Trophoblast cell (in vitro differentiated cells and primary cell): ENCODE measurements around the gene KCNIP4.

ENCODE experiments used
- DNase-seq, 2 donors: peaks; one replicate each; pipeline ENCODE4 v3.0.0-alpha.2; 2016
- H2AFZ ChIP-seq: 2 replicates; pipeline ENCODE4 v1.6.1; 2013; ENCODE audit warnings: low read length, moderate library complexity, mild to moderate bottlenecking; ENCODE audit not compliant: insufficient read depth, poor library complexity
- H2AK5ac ChIP-seq: 2 replicates; pipeline ENCODE4 v1.6.1; 2013; ENCODE audit warnings: mild to moderate bottlenecking, low read length
- H2BK120ac ChIP-seq: 2 replicates; pipeline ENCODE4 v1.6.1; 2013; ENCODE audit warnings: low read length, mild to moderate bottlenecking, moderate library complexity; ENCODE audit not compliant: insufficient read depth, poor library complexity
- H2BK12ac ChIP-seq: 2 replicates; pipeline ENCODE4 v1.6.1; 2013; ENCODE audit warnings: mild to moderate bottlenecking, low read length, moderate library complexity
- H2BK5ac ChIP-seq: 2 replicates; pipeline ENCODE4 v1.6.1; 2013; ENCODE audit warnings: low read length, low read depth, moderate library complexity, mild to moderate bottlenecking; ENCODE audit not compliant: poor library complexity
- H3K14ac ChIP-seq: 2 replicates; pipeline ENCODE4 v1.6.1; 2013; ENCODE audit warnings: mild to moderate bottlenecking, low read length
- H3K18ac ChIP-seq: 2 replicates; pipeline ENCODE4 v1.6.1; 2013; ENCODE audit warnings: mild to moderate bottlenecking, low read length
- H3K23ac ChIP-seq: 2 replicates; pipeline ENCODE4 v1.6.1; 2013; ENCODE audit warnings: low read length
- H3K27ac ChIP-seq: 2 replicates; pipeline ENCODE4 v1.5.1; 2013; ENCODE audit warnings: low read depth, mild to moderate bottlenecking, inconsistent platforms, low read length, moderate library complexity
- H3K27me3 ChIP-seq: 2 replicates; pipeline ENCODE4 v1.6.1; 2013; ENCODE audit warnings: inconsistent platforms, mild to moderate bottlenecking, low read length, moderate library complexity; ENCODE audit not compliant: insufficient read depth
- H3K36me3 ChIP-seq, 2 experiments: 1 replicate in 1 of 2; 2 replicates in 1 of 2; pipeline ENCODE4 v1.6.1; 2013; ENCODE audit warnings: low read length in 2 of 2, mild to moderate bottlenecking in 2 of 2, moderate library complexity in 1 of 2; ENCODE audit not compliant: insufficient read depth in 2 of 2, control insufficient read depth in 1 of 2
- H3K4ac ChIP-seq: 2 replicates; pipeline ENCODE4 v1.6.1; 2013; ENCODE audit warnings: low read depth, mild to moderate bottlenecking, low read length, moderate library complexity
- H3K4me1 ChIP-seq, 2 experiments: 1 replicate in 1 of 2; 2 replicates in 1 of 2; pipeline ENCODE4 v1.6.1; 2013; ENCODE audit warnings: low read length in 2 of 2, mild to moderate bottlenecking in 2 of 2, moderate library complexity in 1 of 2; ENCODE audit not compliant: insufficient read depth in 2 of 2, control insufficient read depth in 1 of 2
- H3K4me2 ChIP-seq: 2 replicates; pipeline ENCODE4 v1.6.1; 2013; ENCODE audit warnings: inconsistent platforms, mild to moderate bottlenecking, low read length, moderate library complexity
- H3K4me3 ChIP-seq: 2 replicates; pipeline ENCODE4 v1.5.1; 2013; ENCODE audit warnings: mild to moderate bottlenecking, low read depth, low read length, inconsistent platforms
- H3K79me1 ChIP-seq: one replicate; pipeline ENCODE4 v1.6.1; 2013; ENCODE audit warnings: low read length
- H3K79me2 ChIP-seq: 2 replicates; pipeline ENCODE4 v1.6.1; 2013; ENCODE audit warnings: low read length, mild to moderate bottlenecking; ENCODE audit not compliant: control insufficient read depth, insufficient read depth, poor library complexity
- H3K9ac ChIP-seq: 2 replicates; pipeline ENCODE4 v1.6.1; 2013; ENCODE audit warnings: mild to moderate bottlenecking, low read length
- H3K9me3 ChIP-seq: 2 replicates; pipeline ENCODE4 v1.6.1; 2013; ENCODE audit warnings: low read depth, mild to moderate bottlenecking, control low read depth, inconsistent platforms, low read length; ENCODE audit not compliant: insufficient read depth
- H4K12ac ChIP-seq: 2 replicates; pipeline ENCODE4 v1.6.1; 2013; ENCODE audit warnings: low read depth, mild to moderate bottlenecking, low read length, moderate library complexity
- H4K8ac ChIP-seq: 2 replicates; pipeline ENCODE4 v1.6.1; 2013; ENCODE audit warnings: low read depth, mild to moderate bottlenecking, low read length, moderate library complexity
- H4K91ac ChIP-seq: one replicate; pipeline ENCODE4 v1.6.1; 2013; ENCODE audit warnings: low read depth, mild to moderate bottlenecking, low read length, moderate library complexity
- whole genome bisulfite sequencing: extraction: QIAGEN DNeasy Blood & Tissue Kit; methylation state at CpG from one replicate; pipeline ENCODE4 v1.1.7; 2013; ENCODE audit warnings: missing lambda C conversion rate; ENCODE audit not compliant: insufficient read length, insufficient coverage; ENCODE audit errors: extremely low coverage; 5-methylcytosine and 5-hydroxymethylcytosine counted together

KCNIP4 gene

DNA sequence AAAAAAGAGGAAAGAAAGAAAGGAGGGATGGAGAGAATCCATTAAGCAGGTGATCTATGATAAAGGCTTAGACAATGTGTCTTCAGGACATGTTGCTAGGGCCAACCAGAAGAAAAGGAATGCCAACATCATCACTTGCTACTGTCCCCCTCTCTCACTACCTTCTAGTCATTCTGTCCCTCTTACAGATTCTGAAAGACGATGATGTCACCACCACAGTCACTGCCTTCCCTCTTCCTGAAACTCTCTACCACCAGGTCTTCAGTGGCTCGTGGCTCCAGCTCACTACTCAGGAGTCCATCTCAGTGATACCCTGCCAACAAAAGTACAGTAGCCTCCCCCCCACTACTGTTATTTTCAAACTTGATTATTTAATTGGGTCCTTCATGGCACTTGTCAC lies 64.0 kb downstream of the KCNIP4 start:
- Histone ChIP-seq H2AFZ (no peak overlapping the region), H3K4ac (no peak overlapping the region), H4K8ac (no peak overlapping the region), H3K4me1 (no peaks in the 10 kb centered on the region), H3K9ac (no peak overlapping the region), H2BK120ac (no peak overlapping the region), H3K27me3 (no peaks in the 10 kb centered on the region), H3K18ac (no peak overlapping the region), H2AK5ac (no peak overlapping the region), H2BK5ac (no peak overlapping the region), H4K91ac (no peak overlapping the region), H3K4me2 (no peak overlapping the region), H3K23ac (no peak overlapping the region), H3K14ac (no peak overlapping the region), H3K9me3 (no peaks in the 10 kb centered on the region), H3K79me2 (no peaks in the 10 kb centered on the region), H3K27ac (no peak overlapping the region), H3K36me3 (no peaks in the 10 kb centered on the region), H4K12ac (no peak overlapping the region), H3K79me1 (no peaks in the 10 kb centered on the region), H3K4me3 (no peak overlapping the region), H2BK12ac (no peak overlapping the region)
- no peak for DNase-seq
- WGBS, result no CpG with 5 or more reads among the region's 2 CpGs

DNA sequence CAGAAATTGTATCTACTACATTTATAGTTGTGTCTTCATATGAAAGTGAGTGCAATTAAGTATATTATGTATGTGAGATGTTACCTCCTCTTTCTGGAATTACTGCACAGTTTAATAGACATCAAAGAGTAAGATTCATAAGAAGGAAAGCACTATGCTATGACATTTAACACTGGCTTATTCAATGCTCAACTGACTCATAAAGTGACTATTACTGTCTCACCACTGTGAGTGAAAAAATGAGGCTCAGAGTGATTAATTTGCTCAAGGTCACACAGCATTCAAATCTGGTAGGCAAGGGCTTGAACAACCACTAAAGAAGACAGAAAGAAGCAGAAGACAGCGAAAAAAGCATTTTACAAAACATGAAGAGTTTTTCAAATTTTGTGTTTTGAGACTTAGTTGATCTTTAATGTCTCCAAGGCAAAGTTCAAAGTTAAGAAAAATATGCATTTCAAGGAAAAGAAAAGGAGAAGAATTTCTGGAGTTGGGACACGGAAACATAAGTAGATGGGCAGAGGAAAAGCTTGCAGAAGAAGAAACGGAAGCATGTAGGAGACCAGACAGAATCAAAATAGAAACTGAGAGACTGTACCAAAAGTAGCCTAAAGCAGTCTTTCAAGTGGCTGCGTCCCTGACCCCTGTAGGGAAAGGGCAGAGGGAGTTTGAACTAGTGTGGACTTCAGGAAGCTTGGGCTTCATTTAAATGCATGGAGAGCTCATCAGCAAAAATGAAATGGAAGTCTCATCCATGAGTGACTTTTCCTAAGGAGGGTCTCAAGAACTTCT lies 66.3 kb downstream of the KCNIP4 start:
- Histone ChIP-seq H2BK5ac (no peak overlapping the region), H3K4me2 (no peak overlapping the region), H3K4me1 (no peaks in the 10 kb centered on the region), H3K9me3 (no peaks in the 10 kb centered on the region), H3K4ac (no peak overlapping the region), H3K36me3 (no peaks in the 10 kb centered on the region), H3K79me2 (no peaks in the 10 kb centered on the region), H3K14ac (no peak overlapping the region), H3K27ac (no peak overlapping the region), H2AK5ac (no peak overlapping the region), H3K18ac (no peak overlapping the region), H3K4me3 (no peak overlapping the region), H4K91ac (no peak overlapping the region), H4K8ac (no peak overlapping the region), H3K79me1 (no peaks in the 10 kb centered on the region), H2BK12ac (no peak overlapping the region), H2BK120ac (no peak overlapping the region), H3K27me3 (no peaks in the 10 kb centered on the region), H2AFZ (no peak overlapping the region), H3K23ac (no peak overlapping the region), H4K12ac (no peak overlapping the region), H3K9ac (no peak overlapping the region)
- WGBS, result no CpG with 5 or more reads among the region's 4 CpGs
- no peak for DNase-seq

DNA sequence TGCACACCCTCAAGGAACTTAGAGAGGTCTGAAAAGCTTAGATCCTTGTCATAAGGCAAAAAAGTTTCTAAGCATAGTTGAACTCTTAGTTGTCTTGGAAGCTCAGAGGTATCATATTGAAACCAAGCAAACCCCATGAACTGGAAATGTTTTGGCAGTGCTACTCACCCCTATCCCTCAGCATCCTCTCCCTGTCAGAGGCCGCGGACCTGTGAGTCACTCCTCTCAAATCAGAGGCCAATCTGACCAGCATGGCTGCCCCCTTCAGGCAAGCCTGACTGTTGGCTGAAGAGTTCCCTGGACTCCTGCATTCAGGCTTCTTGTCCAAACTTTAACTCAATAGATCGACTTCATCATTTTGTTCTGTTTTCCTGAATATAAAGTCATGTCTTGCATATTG lies 69.4 kb downstream of the KCNIP4 start:
- peak in 1 of 2 donors; percentile 4 for DNase-seq
- no peak overlapping the region for H3K4me2 ChIP-seq
- H3K27ac ChIP-seq, result no peak overlapping the region
- no peak overlapping the region for H3K4me3 ChIP-seq
- H3K9ac ChIP-seq, result no peak overlapping the region
- no peaks in the 10 kb centered on the region for H3K4me1 ChIP-seq
- WGBS, result no CpG with 5 or more reads among the region's 3 CpGs
- H4K8ac ChIP-seq, result no peak overlapping the region
- no peaks in the 10 kb centered on the region for H3K79me1 ChIP-seq
- H3K23ac ChIP-seq, result no peak overlapping the region
- H3K79me2 ChIP-seq, result no peaks in the 10 kb centered on the region
- no peaks in the 10 kb centered on the region for H3K36me3 ChIP-seq
- H2AFZ ChIP-seq, result no peak overlapping the region
- no peak overlapping the region for H3K14ac ChIP-seq
- H2BK120ac ChIP-seq, result no peak overlapping the region
- H3K9me3 ChIP-seq, result no peaks in the 10 kb centered on the region
- H3K4ac ChIP-seq, result no peak overlapping the region
- H2BK5ac ChIP-seq, result no peak overlapping the region
- H2AK5ac ChIP-seq, result no peak overlapping the region
- no peaks in the 10 kb centered on the region for H3K27me3 ChIP-seq
- H2BK12ac ChIP-seq, result no peak overlapping the region
- no peak overlapping the region for H4K91ac ChIP-seq
- no peak overlapping the region for H3K18ac ChIP-seq
- no peak overlapping the region for H4K12ac ChIP-seq

DNA sequence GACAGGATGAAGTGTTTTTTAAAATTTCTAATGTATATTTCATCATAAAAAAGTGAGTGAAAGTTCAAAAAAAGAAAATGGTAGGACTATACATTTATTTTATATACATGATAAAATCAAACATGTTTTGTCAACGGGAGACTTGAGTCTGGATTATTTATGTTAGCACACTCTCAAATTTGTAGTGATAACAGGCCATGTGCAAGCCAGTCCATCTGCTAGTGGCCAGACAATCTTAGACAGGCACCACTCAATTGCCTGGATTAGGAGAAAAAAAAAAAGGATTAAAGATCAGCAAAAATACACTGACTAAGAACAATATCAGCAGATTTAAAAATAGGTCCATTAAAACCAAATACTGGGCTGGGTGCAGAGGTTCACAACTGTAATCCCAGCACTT lies 71.9 kb downstream of the KCNIP4 start:
- no peak overlapping the region for H3K4me3 ChIP-seq
- H2BK12ac ChIP-seq, result no peak overlapping the region
- H3K36me3 ChIP-seq, result no peaks in the 10 kb centered on the region
- no peak overlapping the region for H3K18ac ChIP-seq
- H4K8ac ChIP-seq, result no peak overlapping the region
- H2BK120ac ChIP-seq, result no peak overlapping the region
- DNase-seq, result no peak
- no peak overlapping the region for H4K91ac ChIP-seq
- H3K9ac ChIP-seq, result no peak overlapping the region
- no peak overlapping the region for H3K14ac ChIP-seq
- H2AFZ ChIP-seq, result no peak overlapping the region
- H3K79me2 ChIP-seq, result no peaks in the 10 kb centered on the region
- H3K79me1 ChIP-seq, result no peaks in the 10 kb centered on the region
- no peak overlapping the region for H3K27ac ChIP-seq
- no peaks in the 10 kb centered on the region for H3K9me3 ChIP-seq
- no peak overlapping the region for H2AK5ac ChIP-seq
- H3K4ac ChIP-seq, result no peak overlapping the region
- no peaks in the 10 kb centered on the region for H3K27me3 ChIP-seq
- H4K12ac ChIP-seq, result no peak overlapping the region
- H2BK5ac ChIP-seq, result no peak overlapping the region
- H3K4me2 ChIP-seq, result no peak overlapping the region
- H3K4me1 ChIP-seq, result no peaks in the 10 kb centered on the region
- H3K23ac ChIP-seq, result no peak overlapping the region
- no CpG with 5 or more reads among the region's 1 CpG for WGBS
